Stimulated activated CD4-positive, alpha-beta T cell treated with anti-CD3 and anti-CD28 coated beads, Interleukin-1b, Interleukin-23, amount 100 ng/mL, for 48 hours (primary cell): ENCODE results near the gene ANKMY1.

Experiments
- DNase-seq: peaks from one replicate; pipeline ENCODE4 v3.0.0-alpha.2; 2020

Gene ANKMY1

DNA sequence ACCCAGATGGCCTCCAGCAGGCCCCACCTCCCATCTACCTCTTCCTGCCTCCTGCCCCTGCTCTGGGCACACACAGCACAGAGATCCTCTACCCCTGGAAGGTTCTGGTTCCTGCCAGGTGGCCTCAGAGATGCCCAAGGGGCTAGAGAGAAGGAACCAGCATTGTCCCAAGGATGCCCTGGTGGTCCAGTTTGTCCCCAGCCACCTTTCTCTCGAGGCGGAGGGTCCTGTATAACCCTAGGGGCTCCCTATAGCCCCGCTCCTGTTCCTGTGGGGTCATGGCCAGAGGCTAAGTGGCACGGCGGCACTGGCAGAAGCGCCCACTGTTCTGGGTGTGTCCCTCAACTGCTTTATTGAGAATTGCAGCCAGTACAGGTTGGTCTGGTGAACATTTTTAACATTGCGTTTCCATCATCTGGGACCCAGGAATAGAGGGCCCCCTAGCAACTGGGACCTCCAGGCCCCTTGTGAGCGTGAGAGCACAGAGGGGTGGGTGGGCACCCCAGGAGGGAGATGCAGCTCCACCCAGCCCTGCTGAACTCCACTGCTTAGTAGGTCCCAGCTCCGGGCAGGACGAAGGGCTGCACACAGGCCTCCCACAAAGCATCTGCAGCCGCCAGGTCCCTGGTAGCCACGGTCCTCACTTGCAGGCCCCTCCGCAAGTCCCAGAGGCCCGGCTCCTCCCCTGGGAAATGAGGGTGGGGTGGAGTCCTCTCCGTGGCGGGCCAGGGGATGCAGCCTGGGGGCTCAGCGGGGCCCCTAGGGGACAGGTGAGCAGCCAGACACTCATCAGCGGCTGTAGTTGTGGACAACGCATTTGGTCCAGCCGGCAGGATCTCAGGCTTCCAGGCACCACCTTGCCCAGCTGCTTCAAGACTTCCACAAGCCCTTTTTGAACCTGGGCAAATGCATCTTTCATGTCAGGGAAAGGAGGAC, 89.2 kb downstream of the ANKMY1 start:
- DNase-seq = no peak

DNA sequence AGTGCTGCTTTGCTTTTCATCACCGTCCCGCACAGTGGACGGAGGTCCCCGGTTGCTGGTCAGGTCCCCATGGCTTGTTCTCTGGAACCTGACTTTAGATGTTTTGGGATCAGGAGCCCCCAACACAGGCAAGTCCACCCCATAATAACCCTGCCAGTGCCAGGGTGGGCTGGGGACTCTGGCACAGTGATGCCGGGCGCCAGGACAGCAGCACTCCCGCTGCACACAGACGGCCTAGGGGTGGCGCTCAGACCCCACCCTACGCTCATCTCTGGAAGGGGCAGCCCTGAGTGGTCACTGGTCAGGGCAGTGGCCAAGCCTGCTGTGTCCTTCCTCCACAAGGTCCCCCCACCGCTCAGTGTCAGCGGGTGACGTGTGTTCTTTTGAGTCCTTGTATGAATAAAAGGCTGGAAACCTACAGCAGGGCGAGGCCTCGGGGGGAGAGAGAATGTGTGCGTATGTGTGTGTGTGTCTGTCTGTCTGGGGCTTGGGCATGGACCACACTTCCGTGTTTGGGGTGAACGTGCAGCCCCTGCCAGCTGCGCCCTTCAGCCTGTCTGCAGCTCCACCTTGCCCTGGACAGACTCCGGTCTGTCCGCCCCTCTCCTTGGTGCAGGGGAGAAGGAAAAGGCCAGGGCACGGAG, 90.0 kb downstream of the ANKMY1 start:
- DNase-seq = no peak

DNA sequence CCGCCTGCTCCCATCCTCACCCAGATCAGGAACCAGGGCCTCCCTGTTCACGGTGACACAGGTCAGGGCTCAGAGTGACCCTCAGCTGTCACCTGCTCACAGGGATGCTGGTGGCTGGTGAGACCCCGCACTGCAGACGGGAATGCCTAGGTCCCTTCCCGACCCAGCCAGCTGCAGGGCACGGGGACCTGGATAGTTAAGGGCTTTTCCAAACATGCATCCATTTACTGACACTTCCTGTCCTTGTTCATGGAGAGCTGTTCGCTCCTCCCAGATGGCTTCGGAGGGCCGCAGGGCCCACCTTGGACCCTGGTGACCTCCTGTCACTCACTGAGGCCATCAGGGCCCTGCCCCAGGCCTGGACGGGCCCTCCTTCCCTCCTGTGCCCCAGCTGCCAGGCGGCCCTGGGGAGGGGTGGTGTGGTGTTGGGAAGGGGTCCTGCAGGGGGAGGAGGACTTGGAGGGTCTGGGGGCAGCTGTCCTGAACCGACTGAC, 90.6 kb downstream of the ANKMY1 start:
- peak; percentile 1 for DNase-seq

DNA sequence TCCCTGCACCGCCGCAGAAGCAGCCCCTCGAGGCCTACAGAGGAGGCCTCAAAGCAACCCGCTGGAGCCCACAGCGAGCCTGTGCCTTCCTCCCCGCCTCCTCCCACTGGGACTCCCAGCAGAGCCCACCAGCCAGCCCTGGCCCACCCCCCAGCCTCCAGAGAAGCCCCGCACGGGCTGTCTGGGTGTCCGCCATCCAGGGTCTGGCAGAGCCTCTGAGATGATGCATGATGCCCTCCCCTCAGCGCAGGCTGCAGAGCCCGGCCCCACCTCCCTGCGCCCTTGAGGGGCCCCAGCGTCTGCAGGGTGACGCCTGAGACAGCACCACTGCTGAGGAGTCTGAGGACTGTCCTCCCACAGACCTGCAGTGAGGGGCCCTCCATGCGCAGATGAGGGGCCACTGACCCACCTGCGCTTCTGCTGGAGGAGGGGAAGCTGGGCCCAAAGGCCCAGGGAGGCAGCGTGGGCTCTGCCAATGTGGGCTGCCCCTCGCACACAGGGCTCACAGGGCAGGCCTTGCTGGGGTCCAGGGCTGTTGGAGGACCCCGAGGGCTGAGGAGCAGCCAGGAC, 91.1 kb downstream of the ANKMY1 start:
- DNase-seq = no peak

DNA sequence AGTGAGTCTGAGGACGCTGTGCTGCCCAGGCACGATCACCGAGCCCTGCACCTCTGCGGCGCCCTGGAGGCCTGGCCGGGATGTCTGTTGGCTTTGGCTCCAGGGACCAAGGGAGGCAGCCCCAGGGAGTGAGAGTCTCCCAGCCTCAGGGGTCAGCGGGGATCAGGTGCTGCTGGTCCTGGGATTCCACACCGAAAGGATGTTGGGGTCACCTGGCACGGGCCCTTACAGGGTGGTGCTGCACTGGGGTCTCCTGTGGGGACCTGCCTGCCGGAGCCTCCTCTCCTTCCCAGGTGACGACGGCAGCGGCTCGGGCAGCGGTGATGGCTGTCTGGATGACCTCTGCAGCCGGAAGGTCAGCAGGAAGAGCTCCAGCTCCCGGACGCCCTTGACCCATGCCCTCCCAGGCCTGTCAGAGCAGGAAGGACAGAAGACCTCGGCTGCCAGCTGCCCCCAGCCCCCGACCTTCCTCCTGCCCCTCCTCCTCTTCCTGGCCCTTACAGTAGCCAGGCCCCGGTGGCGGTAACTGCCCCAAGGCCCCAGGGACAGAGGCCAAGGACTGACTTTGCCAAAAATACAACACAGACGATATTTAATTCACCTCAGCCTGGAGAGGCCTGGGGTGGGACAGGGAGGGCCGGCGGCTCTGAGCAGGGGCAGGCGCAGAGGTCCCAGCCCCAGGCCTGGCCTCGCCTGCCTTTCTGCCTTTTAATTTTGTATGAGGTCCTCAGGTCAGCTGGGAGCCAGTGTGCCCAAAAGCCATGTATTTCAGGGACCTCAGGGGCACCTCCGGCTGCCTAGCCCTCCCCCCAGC, 91.8 kb downstream of the ANKMY1 start:
- DNase-seq = peak; percentile 0

DNA sequence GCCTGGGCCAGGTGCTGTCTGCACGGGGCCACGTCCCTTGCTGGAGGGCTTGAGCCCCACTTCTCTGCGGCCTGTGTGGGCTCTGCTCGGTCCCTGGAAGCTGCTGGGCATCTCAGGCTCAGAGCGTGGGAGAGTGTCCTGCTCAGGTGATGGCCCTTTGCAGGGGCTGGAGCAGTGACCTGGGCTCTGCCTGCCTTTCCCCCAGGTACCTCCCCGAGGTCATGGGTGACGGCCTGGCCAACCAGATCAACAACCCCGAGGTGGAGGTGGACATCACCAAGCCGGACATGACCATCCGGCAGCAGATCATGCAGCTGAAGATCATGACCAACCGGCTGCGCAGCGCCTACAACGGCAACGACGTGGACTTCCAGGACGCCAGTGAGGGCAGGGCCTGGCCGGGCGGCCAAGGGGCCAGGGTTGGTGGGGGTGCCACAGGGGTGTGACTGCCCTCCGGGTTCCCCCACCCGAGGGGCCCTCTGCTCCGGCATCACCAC, 92.5 kb downstream of the ANKMY1 start:
- DNase-seq = no peak

DNA sequence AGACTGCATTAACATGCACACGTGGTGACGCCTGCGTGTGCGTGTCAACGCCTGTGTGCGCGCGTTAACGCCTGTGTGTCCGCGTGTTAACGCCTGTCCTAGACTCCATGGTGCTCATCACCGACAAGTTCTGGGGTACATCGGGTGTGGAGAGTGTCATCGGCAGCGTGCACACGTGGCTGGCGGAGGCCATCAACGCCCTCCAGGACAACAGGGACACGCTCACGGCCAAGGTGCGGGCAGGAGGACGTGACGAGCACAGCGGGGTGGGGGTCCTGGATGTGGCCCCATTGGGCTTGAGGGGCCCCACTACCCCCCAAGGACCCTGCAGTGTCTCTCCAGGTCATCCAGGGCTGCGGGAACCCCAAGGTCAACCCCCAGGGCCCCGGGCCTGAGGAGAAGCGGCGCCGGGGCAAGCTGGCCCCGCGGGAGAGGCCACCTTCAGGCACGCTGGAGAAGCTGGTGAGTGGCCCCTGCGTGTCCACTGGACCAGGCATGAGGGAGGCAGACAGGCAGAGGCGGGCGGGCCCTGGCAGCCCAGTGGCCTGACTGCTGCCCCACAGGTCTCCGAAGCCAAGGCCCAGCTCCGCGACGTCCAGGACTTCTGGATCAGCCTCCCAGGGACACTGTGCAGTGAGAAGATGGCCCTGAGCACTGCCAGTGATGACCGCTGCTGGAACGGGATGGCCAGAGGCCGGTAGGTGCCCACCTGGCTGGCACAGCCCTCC, 93.1 kb downstream of the ANKMY1 start:
- DNase-seq = peak; percentile 1

DNA sequence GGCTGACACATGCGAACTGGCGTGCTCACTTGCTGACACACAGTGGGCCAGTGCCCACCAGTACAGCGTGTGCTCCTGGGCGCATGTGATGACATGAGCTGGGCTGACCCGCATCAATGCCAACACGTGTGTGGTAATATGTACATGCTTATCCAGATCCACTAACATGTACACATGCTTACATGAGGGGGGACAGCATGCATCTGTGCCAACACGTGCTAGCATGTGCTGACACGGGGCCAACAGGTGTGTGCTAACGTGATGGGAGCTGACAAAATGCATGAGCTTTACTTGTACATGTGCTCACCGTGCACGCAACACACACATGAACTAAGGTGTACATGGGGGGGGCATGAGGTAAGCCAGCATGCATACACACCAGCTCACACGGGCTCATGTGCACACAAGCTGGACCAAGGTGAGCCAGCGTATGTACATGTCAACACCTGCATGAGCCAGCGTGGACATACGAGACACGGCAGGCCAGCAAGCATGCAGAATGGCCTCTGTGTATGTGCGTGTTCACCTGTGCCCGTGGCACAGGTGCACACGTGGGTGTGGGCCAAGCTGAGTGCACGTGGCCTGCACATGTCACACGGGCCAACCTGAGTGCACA, 93.8 kb downstream of the ANKMY1 start:
- DNase-seq = no peak

DNA sequence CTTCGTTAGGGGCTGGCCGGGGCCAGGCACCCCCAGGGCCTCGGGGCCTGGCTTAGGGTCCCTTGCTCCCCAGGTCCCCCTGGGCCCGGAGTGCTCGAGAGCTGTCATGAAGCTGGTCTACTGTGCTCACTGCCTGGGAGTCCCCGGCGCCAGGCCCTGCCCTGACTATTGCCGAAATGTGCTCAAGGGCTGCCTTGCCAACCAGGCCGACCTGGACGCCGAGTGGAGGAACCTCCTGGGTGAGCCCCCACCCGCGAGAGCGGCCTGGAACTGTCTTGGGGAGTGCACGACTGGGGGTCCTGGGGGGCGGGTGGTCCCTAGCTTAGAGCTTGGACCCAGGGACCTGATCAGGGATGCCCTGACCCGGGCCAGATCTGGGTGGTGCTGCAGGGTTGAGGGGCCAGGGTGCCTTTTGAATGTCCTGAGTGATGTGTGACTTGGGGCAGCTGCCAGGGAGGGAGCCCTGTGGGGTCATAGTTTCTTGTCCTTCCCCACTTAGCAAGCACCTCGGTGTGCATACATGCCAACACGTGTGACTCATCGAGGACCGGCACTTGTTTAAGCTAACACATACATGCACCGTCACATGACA, 94.4 kb downstream of the ANKMY1 start:
- DNase-seq = peak; percentile 0

DNA sequence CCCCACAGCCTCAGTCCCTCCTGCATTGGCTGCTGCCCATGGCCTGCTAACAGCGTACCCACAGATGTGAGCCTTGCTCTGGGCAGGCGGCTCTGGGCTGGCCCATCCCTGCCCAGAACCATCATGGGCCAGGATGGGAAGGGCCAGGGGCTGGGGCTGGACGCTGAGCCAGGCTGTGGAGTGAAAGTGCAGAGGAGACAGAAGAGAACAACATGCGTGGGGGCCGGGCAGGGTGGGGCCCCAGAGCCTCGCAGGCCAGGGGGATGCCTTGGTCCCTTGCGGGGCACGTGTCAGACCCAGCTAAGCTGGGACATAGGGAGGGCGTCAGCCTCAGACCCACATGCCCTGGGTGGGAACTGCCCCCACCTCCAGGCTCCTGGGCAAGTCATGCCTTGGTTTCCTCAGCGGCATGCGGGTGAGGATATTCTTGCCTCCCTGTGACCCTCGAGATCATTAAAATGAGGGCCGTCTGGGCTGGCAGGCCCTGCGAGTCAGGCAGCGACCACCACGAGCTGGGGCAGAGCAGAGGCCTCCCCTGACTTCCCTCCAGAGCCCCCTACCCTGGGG, 95.0 kb downstream of the ANKMY1 start:
- DNase-seq = peak; percentile 1

DNA sequence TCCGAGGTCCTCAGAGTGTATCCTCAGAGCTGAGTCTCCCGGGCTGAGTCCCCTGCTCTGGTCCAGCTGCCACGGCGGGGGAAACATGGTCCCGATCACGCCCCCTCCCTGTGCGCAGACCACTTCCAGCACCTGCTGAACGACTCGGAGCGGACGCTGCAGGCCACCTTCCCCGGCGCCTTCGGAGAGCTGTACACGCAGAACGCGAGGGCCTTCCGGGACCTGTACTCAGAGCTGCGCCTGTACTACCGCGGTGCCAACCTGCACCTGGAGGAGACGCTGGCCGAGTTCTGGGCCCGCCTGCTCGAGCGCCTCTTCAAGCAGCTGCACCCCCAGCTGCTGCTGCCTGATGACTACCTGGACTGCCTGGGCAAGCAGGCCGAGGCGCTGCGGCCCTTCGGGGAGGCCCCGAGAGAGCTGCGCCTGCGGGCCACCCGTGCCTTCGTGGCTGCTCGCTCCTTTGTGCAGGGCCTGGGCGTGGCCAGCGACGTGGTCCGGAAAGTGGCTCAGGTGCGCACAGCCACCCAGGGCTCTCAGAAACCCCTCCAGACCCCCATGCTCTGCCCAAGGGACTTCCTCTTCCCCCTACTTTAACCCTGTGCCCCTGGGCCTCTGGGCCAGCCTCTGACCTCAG, 95.6 kb downstream of the ANKMY1 start:
- no peak for DNase-seq

DNA sequence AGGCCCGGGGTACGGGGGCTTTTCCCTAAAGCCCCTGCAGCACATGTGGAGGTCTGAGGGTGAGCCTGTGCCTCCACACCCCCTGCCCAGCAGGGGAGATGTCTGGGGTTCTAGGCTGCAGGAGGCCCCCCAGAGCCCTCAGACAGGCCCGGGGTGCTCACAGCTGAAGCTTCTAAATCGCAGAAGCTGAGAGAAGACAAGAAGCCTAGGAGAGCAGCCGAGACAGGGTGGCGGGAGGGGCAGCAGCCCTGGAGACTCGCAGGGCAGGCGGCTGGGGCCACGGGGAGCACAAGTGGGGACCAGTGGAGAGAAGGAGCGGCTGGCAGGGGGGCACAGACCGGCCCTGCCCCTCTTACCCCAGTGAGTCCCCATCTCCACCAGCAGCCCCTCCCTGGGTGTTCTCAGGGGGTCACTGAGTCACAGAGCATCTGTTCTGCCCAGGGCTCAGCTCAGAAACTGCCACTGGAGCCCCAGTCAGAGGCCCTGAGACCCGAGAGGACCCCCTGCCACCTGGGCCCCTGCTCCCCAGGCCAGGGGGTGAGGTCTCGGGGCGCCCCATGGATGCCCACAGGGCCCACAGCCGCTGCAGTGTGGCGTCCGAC, 96.2 kb downstream of the ANKMY1 start:
- no peak for DNase-seq

DNA sequence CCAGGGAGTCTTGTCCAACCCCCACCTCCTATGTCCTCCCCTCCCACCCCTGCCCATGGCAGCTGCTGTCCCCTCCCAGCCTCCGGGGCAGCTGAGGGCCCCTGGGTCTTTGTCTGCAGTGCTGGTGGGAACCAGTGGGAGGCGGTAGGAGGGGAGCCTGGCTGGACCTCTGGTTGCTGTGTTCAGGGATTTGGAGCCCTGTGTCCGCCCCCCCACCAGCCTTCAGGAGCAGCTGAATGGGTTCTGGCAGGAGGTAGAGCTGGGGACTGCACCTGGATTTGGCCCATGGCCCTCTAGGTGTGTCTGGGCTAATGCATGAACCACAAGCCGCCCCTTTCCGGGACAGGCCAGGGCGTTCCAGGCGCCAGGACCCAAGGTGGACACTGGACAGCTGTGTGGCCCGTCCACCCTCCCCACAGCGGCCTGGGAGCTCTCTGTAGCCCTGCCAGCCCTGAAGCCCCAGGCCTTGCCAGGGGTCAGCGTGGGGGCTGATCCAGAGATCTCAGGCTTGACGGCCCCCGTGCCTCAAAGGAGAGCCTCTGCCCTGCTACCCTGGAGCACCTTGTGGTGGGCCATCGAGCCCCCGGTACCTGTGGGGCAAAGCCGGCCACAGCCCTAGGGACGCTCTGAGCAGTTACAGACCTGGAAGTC, 96.9 kb downstream of the ANKMY1 start:
- no peak for DNase-seq

DNA sequence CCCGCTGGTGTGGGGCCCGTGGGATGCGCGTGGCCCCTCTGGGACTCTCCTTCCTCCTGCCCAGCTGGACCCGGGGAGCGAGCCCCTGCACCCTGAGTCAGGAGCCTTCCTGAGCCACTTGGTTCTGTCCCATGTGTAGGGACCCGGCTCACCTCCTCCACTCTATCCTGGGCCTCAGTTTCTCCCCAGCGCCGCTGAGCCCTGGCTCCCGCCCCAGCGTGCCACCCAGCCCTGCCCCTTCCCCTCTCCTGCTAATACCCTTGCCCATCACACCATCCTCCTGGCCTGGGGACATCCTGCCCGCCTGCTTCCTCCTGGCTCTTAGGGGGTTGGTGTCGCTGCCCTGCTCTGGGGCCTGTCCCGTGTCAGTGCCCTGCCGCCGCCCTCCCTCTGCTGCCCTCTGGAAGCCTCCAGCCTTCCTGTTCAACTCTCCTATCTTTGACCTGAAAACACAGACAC, 97.5 kb downstream of the ANKMY1 start:
- DNase-seq = no peak

DNA sequence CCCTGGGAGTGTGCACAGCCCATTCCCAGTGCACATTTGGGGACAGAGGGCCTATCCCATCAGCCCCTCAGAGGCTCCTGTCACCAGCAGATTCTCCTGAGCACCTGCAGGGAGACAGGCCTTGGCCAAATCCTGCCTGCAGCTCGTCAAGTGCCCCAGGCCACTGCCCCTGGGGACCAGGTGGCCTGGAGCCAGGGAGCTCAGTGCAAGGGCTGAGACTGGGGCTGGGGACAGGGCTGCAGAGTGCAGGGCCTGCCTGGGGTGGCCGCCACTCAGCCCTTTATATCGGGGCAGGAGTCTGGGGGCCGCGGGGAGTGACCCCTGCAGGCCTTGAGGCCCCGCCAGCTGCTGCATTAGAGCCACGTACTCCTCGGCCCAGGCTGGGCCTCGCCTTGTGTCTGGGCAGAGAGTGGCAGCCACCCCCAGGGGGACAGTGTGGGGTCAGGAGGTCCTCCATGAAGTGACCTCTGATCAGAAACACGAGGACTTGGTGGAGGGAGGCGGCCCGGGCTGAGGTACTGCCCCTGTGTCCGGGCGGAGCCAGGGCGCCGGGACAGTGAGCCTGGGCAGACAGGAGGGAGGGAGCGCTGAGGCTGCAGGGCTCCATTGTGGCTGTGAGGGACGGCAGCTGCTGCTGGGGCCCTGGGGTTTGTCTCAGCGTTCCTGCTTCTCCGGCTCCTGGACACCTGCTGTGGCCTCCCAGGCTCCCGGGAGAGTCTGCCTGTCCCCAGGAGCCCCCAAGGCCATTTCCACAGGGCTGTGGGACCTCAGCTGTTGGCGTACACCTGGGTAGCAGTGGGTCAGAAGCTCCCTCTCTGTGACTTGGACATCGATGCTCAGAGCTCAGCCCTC, 98.2 kb downstream of the ANKMY1 start:
- no peak for DNase-seq

DNA sequence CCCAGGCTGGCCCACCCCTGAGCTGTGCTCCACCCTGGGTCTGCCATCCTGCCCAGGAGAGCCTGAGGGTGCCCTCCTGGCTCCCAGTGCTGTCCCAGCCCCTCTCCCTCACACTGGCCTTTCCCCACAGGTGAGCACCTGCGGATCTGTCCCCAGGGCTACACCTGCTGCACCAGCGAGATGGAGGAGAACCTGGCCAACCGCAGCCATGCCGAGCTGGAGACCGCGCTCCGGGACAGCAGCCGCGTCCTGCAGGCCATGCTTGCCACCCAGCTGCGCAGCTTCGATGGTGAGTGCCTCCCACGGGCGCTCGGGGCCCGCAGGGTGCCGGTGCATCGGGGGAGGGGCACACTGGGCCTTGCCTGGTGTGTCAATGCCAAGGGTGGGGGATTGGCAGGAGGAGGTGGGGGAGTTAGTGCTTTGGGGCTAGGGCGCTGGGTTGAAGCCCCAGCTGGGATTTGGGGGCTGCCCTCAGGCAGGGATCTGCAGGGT, 98.8 kb downstream of the ANKMY1 start:
- DNase-seq = no peak

DNA sequence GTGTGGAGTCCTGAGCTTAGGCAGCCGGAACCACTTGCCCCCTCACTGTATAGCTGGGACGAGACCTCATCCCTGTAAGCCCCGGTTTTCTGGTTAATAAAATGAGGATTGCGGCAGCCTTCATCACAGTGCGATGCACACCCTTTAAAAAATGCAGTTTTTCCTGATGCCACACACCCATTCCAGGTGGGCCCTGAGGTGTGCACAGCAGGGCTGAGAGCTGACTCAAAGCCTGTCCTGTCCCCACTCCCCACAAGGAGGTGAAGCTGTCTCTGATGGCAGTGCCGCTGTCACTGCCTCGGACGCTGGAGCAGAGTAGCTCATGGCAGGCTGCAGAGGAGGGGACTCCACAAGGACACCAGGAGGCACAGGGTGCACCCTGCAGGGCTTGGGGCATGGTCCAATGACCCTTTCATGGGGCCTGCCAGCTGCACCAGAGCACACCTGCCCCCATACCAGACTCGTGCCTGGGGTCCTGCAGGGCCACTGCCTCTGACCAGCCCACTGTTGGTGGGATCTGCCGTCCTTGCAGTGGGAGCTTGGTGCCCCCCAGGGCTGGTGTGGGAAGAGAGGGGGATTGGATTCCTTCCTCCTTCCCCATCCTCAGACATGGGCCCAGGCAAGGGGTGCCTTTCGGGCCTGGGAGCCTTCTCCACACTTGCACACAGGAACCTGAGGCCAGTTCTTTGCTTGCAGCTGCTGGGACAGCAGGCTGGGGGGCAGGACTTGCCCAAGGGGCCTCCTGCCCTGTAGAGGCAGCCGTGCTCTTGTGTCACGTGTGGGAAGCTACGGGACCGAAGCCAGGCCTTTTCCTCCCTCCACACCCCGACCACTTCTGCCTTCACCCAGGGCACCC, 99.5 kb downstream of the ANKMY1 start:
- DNase-seq = no peak
